NCI-H1436 (cell line): ENCODE results near the gene ALPL.
A peak's percentile ranks its signal among the peaks of the same experiment; 100 is the strongest.
"Not testable (repeated sequence)": the region's sequence is repeated elsewhere in the genome, so short reads cannot be mapped to it uniquely, and the experiment has no call there.

ENCODE experiments used
- DNase-seq: peaks from one replicate; lab custom pipeline; 2025; lab: John Stamatoyannopoulos, UW

Gene ALPL

GRCh38 chr1:21507511-21508270 is 1.5 kb upstream of the ALPL start:
- DNase-seq, result no peak

DNA sequence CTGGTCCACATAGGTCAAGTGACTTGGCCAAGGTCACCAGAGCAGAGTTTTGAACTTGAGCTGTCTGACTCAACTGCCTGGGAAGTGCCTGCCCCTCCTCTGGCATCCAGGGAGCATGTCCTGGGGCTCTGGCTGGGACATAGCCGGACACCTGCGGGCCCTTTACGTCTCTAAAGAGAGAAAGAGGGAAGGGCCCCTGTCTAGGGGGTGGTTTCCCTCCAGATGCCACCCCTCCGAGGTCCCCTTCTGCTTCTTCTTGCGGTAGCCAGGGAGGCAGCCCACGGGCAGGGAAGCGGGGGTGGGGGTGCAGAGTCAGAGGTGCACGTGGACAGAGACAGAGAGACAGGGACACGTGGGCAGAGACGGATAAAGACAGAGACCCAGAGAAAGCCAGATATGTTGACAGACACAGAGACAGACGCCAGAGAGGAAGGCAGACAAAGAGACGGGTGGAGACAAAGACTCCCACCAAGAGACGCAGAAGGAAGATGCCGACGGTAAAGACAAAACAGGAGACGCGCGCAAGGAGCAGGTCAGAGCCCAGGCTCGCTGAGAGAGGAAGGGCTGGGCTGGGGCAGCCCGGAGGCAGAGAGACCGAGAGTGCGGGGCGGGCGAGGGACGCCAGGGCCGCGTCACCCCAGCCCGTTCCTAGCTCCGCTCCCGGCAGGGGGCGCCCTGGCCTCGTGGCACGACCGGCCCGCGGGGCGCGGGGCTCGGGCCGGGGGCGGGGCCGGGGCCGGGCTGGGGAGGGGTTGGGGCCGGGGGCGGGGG is 458 bp upstream of the ALPL start:
- DNase-seq, result peak; percentile 33

DNA sequence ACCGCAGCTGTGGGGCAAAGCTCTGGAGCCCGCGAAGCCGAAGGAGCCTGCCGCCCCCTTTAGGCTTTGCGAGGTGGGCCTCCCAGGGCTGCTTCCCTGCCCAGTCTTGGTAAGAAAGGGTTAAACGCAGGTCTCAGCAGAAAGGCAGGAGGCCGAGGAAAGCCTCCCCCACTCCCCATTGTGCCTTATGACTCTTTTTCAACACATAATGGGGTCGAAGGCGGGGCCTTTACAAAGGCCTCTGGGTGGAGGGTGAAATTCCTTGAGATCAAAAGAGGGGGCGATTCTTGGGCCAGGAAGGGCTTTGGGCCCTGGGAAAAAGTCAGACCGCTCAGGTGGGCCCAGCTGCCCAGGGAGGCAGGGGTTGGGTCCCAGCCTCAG is 880 bp downstream of the ALPL start:
- no peak for DNase-seq

GRCh38 chr1:21510885-21511578 is 1.8 kb downstream of the ALPL start:
- no peak for DNase-seq

GRCh38 chr1:21511579-21512522 is 2.6 kb downstream of the ALPL start:
- no peak for DNase-seq

DNA sequence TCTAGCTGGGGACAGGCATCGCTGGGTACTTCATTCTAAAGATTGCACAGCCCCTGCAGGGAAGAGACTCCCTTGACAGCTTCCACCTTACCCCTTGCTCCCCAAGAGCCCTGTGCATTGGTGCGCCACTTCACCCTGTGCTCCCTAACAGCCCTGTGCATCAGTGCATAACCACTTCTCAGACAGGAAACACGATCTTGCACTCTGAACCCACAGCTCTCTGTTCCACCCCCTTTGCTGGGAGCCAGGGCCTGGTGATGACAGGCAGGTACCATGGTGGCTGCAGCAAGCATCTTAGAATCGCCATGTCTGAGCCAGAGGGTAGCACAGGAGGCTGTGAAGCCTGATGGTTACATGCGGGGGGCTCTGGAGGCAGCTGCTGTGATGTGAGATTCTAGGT is 5.0 kb downstream of the ALPL start:
- DNase-seq, result no peak

- DNase-seq, result no peak
Measured at GRCh38 chr1:21517161-21517589, 8.0 kb downstream of the ALPL start.

GRCh38 chr1:21517660-21518480 is 8.6 kb downstream of the ALPL start:
- no peak for DNase-seq

DNA sequence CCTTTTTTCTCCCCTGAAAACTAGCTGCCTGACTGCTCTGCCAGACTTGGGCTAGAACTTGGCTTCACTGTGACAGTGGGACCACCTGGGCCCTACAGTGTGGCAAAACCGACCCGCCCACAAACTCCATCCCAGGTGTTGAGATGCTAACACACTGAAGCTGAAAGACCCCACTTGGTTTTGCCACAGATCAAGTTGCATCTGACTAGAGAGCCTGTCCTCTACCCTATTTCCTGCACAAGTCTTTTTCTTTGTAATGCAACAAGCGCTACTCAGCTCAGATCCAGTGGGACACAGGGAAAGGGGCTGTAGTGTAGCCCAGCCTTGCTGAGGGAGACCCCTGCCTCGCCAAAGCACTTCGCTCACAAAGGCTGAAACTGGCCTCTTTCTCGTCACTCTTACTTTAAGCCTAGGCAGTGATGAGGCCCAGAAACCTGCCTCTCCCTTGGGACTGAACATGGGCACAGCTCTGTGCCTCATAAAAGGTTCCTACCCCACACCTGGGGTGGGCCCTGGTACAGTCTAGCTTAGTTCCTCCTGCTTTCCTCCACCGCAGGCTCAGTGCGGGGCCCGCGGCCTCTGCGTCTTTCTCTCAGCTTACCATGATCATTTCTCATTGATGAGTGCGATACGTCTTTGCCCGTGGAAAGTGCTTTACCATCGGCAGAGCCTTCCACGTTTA is 9.7 kb downstream of the ALPL start:
- no peak for DNase-seq

- not testable (repeated sequence) for DNase-seq
Measured at GRCh38 chr1:21519486-21520070, 10.4 kb downstream of the ALPL start.

DNA sequence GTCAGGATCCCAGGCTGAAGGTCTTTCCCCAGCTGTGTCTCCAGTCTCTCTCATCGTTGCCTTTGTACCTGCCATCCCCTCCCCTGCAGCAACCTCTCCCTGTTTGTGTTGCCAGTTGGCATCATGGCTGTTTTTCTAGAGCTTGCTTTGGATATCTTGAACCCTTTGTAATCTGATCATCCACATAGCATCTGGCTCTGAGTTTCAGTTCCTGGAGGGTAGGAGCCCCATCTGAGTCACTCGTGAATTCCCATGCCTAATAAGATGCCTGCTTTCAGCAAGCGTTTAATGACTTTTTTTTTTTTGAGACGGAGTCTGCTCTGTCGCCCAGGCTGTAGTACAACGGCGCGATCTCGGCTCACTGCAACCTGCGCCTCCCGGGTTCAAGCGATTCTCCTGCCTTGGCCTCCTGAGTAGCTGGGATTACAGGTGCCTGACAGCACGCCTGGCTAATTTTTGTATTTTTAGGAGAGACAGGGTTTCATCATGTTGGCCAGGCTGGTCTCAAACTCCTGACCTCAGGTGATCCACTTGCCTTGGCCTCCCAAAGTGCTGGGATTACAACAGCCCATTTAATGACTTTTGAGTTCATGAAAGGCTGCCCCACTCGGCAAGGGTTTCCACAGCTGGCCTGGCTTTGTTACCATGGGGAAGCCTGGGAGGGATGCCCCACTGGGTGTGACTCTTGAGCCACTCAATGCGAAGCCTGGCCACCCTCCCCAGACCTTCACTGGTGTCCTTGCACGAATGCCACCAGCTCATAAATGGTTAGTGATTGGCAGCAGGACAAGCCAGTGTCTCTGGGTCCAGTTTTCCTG is 11.9 kb downstream of the ALPL start:
- no peak for DNase-seq

- no peak for DNase-seq
Measured at GRCh38 chr1:21521717-21522060, 12.5 kb downstream of the ALPL start.

GRCh38 chr1:21522525-21523038 is 13.4 kb downstream of the ALPL start:
- DNase-seq, result no peak

- DNase-seq, result no peak
Measured at GRCh38 chr1:21523297-21523813, 14.1 kb downstream of the ALPL start.

GRCh38 chr1:21524220-21524619 is 15.0 kb downstream of the ALPL start:
- no peak for DNase-seq

- no peak for DNase-seq
Measured at GRCh38 chr1:21524686-21525339, 15.6 kb downstream of the ALPL start.

GRCh38 chr1:21525340-21525717 is 16.1 kb downstream of the ALPL start:
- DNase-seq, result no peak

DNA sequence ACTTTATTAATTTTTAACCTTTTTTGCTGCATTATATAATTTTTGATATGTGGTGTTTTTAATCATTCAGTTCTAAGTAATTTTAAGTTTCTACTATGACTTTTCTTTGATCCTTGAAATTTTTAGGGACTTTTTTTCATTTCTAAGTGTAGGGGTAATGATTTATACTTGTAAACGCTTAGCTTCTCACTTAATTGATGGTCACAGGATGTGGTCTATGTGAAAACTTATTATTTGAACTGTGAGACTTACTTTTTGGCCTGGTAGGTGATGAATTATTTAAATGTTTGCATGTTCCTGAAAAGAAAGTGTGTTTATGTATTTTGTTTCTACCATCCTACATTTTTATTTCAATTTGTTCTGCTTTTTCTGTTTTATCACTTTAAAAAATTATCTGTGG is 17.2 kb downstream of the ALPL start:
- no peak for DNase-seq
